Jurkat, Clone E6-1 (cell line): ENCODE measurements around the gene BTBD9. TPM values are rescaled to one million over a fixed set of nuclear protein-coding genes. Genes with fewer than 3 reads are reported as not detected.
A peak's percentile ranks its signal among the peaks of the same experiment; 100 is the strongest.

ENCODE experiments used
- DNase-seq: peaks from one replicate; pipeline ENCODE4 v3.0.0-alpha.2; 2011; ENCODE audit warnings: low read depth, low spot score
- H3K4me3 ChIP-seq: 2 replicates; pipeline ENCODE4 v1.5.1; 2011; ENCODE audit warnings: mild to moderate bottlenecking, low read length, control low read depth, moderate library complexity
- polyA plus RNA-seq: library from polyadenylated mRNA; unstranded; fragments of >200 nt; gene quantifications from one replicate; pipeline ENCODE4 v1.2.1, GENCODE V29; 2012; ENCODE audit warnings: missing spikeins; ENCODE audit not compliant: insufficient read length, insufficient read depth

BTBD9 gene
- polyA plus RNA-seq, result 2.6 TPM

- H3K4me3 ChIP-seq, result peak within 1 kb of the TSS; percentile 88
- peak; percentile 70 for DNase-seq
Measured at GRCh38 chr6:38639498-38640215, at the start of gene BTBD9. Gene BTBD9 (minus strand): TSS chr6:38639929.

- H3K4me3 ChIP-seq, result no peak overlapping the region
- DNase-seq, result no peak
Measured at GRCh38 chr6:38688579-38689087, 48.9 kb upstream of the BTBD9 start.

DNA sequence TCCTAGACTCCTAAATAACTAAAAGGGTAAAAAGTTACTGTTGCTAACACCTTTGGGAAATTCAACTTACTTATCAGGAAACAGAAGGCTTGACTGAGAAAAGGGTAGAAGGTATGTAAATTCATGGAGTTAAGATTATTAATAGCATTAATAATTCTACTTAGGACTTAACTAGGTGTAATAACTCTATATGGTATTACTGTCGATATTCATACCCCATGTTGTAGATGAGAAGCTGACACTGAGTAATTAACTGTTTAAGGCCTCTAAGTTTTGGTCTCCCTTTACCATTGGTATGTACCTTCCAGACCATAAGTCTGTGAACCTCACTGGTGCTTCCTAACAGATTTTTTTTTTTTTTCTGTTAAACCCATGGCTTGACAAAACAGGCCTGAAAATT, 47.8 kb upstream of the BTBD9 start:
- DNase-seq, result no peak
- no peak overlapping the region for H3K4me3 ChIP-seq

DNA sequence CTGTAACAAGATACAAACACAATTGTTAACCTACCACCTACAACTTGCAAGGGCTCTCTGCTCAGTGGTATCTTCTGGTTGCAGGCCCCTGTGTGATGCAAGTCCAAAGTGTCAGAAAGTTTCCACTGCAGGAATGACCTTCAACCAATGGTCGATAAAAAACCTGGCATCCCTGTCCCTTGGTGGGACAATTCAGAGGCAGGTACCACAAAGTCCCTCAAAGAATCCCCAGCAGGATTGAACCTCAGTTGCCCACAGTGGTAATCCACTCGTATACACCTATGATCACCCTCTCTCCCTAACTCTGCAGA, 47.3 kb upstream of the BTBD9 start:
- DNase-seq, result no peak
- H3K4me3 ChIP-seq, result no peak overlapping the region

DNA sequence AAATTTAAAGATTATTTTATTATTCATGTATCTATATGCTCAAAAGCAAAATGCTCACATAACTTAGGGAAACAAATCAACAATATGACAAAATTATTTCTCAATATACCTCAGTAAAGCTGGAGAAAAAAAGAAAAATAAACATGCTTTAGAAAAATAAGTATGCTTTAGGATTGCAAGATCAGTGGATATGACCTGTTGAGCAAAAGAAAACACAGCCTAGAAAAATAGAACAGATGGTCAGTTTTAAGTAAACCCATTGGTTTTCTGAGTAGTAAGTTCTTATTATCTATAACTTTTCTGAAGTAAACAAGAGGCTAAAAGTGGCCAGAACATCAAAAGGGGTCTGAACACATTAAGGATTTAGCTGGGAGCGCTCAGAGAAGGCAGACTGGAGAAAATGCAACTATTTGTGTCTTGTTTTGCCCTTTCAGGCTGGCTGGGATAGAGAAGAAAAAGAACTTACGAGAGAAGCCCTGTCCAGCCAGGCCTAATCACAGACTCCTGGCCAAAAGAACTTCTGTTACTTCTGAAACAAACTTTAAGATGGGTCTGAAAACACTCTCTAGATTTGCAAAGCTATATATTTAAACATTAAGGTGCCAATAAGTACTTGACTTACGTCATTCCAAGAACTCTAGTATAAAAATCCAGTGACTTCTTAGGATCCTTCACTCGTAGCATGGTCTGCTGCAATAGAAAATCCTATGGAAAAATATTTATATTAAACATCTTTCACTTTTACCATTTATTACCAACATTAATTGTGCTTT, 46.7 kb upstream of the BTBD9 start:
- DNase-seq, result no peak
- no peak overlapping the region for H3K4me3 ChIP-seq

- H3K4me3 ChIP-seq, result no peak overlapping the region
- DNase-seq, result no peak
Measured at GRCh38 chr6:38684904-38685303, 45.2 kb upstream of the BTBD9 start.

DNA sequence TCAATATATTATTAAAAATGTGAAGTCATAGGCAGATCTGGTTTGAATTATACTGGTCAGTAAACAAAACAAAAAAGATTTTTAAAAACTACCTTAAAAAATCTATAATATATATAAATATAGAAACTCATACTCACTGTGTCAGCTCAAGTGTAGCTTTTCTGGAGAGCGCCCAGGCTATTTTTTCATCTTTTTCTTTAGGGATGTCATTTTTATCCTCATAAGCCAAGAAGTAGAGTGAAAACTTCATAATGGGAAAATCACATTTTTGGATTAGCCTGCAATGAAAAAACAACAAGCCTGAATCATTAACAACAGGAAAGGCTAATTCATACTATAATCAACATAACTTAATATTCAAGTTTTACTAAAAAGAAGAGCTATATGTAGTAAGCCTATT, 44.5 kb upstream of the BTBD9 start:
- no peak overlapping the region for H3K4me3 ChIP-seq
- no peak for DNase-seq

- no peak for DNase-seq
Measured at GRCh38 chr6:38681850-38682249, 42.1 kb upstream of the BTBD9 start.

DNA sequence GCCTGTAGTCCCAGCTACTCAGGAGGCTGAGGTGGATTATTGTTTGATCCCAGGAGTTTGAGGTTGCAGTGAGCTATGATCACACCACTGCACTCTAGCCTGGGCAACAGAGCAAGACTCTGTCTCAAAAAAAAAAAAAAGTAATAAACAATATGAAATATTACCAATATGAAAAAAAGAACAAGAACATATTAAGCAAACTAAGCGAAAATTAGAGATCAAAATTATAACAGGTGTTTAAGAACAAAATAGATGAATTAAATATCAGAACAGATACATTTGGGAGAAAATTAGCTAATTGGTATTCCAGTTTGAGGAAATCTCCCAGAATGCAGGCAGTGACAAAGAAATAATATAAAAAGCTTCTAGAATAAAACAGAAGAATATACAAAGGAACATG, 39.9 kb upstream of the BTBD9 start:
- DNase-seq, result no peak
- H3K4me3 ChIP-seq, result no peak overlapping the region

More at GRCh38 chr6:38681850-38682249, 42.1 kb upstream of the BTBD9 start:
- no peak overlapping the region for H3K4me3 ChIP-seq

DNA sequence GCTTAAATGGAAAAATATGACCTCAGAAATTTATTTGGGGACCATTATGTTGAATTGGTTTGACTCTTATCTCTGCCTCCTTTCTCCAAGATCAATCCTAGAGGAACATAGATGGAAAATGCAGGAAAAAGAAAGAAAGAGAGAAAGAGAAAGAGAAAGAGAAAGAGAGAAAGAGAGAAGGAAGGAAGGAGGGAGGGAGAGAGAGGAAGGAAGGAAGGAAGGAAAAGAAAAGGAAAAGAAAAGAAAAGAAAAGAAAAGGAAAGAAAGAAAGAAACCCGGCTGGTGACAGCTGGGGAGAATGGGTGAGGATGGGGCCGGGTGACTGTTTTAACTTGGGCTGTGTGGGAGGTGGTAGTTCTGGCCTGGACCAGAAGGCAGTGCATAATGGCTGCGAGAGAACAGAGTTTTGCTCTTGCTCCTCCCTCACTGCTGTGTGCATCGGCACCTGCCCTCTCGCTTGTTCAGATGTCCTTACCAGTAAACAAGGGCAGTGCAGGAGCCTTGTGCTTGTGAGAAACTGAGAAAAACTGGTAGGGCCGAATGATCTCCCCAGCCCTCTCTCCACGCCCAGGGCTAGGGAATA, 38.5 kb upstream of the BTBD9 start:
- no peak for DNase-seq

DNA sequence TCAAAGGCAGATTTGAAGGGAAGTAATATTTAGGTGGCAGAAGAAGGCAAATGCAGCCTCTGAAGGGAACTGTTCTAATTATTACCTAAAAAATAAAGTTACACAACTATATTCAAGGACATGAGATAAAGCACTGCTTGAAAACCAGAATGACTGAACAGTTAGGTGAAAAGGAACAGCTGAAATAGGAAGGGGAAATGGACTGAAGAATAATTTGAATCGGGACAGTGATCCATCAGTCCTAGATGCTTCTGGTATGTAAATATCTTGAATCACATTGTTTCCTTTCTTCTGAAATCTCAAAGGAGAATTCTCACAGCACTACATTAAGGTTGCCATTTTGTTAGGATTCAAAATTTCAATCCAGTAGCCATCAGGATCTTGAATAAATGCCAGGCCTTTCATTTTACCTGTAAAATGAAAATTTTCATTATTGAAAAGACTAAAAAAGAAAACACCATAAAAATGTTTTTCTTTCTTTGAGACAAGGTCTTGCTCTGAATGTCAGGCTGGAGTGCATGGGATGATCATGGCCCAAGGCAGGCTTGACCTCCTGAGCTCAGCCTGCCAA, 37.3 kb upstream of the BTBD9 start:
- H3K4me3 ChIP-seq, result no peak overlapping the region
- no peak for DNase-seq

More for the DNA sequence above, 38.5 kb upstream of the BTBD9 start:
- H3K4me3 ChIP-seq, result no peak overlapping the region

DNA sequence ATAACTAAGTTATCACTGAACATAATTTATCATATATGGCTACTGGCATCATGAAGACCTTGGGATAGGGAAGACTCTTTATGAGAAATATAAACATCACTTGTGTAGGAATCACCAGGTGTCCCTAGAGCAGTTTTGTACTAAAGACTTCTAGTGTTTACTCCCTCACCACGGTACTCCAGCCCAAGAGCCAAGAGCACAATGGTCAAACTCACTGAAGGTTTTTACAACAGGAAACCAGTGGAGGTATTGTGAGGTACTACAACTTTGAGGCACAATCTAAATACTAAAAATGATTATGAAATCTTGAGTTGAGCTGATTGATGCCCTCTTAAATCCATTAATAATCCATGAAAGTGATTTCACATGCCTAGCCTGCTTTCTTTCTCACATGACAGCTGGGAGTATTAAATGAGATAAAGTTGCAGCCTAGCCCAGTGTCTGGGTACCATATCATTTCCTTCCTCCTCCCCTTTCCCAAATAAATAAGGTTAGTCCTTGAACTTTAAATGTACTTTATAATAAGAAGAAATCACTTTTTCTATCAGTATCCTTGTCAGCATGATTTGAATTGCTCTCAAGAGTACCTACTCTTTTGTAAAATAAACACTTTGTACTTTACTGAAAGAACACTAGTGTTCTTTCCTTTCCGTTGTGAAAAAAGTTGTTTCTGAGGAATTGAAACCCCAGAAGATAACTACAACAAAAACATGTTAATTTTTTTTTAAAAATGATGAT, 36.7 kb upstream of the BTBD9 start:
- no peak for DNase-seq
- no peak overlapping the region for H3K4me3 ChIP-seq

DNA sequence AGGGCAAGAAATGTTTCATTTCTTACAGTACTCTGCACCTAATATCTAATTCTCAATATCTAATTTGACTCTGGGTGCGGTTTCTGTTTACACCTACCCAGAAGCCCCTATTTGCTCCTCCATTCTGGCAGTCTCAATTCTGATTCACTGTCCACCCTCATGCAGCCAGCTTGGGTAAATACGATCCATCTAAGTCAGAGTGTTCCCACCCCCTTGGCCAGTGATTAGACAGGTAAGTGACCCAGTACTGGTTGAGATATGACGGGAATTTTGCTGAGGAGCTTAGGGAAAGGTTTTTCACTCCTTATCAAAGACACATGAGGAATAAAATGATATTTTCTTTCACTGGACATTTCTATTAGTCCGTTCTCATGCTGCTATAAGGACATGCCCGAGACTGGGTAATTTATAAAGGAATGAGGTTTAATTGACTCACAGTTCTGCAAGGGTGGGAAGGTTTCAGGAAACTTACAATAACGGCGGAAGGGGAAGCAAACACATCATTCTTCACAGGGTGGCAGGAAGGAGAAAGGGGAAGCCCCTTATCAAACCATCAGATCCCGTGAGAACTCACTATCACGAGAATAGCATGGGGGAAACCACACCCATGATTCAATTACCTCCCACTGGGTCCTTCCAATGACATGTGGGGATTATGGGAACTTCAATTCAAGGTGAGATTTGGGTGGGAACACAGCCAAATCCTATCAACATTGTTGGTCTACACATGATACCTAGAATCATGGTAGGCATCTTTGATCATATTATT, 33.9 kb upstream of the BTBD9 start:
- no peak for DNase-seq

GRCh38 chr6:38671885-38672467, 32.2 kb upstream of the BTBD9 start:
- peak; percentile 36 for DNase-seq
- no peak overlapping the region for H3K4me3 ChIP-seq

More for the DNA sequence above, 33.9 kb upstream of the BTBD9 start:
- no peak overlapping the region for H3K4me3 ChIP-seq

DNA sequence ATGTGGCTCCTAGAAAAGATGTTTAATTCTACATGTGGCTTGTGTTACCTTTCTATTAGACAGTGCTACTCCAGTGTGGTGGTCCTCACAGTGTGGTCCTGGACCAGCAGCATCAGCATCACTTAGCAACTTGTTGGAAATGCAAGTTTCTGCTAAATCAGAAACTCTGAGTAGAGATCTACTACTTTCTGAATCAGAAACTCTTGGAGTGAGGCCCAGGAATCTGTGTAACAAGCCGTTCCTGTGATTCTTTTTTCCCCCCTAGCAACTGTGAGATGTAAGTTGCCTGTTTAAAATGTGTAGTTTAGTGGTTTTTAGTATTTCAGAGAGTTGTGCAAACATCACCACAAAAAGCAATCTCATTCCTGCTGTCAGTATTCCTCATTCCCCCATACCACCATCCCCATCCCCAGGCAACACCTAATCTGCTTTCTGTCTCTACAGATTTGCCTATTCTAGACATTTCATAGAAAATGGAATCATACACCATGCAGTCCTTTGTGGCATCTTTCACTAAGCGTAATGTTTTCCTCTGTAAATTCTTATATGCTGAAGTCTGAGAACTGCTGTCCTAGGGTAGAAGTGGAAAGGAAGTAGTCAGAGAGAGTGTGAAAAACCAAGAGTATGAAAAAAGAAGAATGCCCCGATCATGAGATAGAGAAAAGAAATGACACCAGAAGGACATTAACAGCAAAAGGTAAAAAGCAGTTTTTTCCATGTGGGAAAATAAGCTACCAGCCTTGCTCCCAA, 18.9 kb upstream of the BTBD9 start:
- no peak for DNase-seq
- no peak overlapping the region for H3K4me3 ChIP-seq

GRCh38 chr6:38656896-38657295, 17.2 kb upstream of the BTBD9 start:
- no peak for DNase-seq

GRCh38 chr6:38654263-38654662, 14.5 kb upstream of the BTBD9 start:
- DNase-seq, result no peak
- H3K4me3 ChIP-seq, result no peak overlapping the region

More at GRCh38 chr6:38656896-38657295, 17.2 kb upstream of the BTBD9 start:
- no peak overlapping the region for H3K4me3 ChIP-seq
